ENCODE measurements around the gene AKAP6.

AKAP6 gene

GRCh38 chr14:32590157-32590556 lies 261.1 kb downstream of the AKAP6 start:
- no peak for DNase-seq

DNA sequence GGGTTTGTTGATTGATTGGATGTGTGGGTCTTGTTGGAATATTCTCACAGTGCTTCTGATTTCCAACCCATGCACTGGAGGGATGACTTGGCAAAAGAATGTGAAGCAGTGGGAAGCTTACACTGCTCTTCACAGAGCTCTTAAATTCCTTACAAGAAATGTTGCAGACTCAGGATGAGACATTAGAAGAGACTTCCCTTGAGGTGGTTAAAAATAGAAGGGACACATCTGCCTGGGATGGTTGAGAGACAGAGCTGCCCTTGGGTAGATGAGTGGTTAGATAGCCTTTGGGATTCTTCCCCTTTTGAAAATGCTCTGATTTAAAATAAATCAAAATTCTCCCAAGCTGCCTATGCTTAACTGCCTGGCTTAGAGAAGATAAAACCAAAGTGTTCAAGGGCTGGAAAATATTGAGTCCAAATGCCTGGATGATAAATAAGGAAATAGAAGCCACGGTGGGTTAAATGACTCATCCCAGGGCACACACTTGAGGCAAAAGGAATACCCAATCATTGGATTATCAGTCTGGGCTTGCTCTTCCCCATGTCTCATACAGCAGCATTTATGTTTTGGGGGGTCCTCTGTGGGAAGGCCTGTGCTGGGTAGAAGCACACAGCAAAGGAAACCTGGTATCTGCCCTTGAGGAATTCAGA lies 264.3 kb downstream of the AKAP6 start:
- DNase-seq: no peak

DNA sequence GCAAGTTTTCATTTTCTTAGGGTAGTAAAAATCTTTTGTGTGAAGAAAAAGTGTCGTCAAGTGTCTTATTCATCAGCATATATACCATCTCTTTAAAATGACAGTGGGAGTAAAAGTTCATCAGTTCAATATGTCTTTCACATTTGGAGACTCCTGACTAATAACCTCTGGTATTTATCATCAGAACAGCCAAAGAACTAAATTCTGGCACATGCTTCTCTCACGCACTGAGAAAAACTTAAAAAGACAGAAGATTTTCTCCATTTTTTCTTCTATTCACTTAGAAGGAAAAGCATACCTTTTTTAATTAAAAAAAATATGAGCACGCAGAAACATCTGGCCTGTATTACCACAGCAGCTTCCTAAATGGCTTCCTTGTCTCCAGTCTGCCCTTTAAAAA lies 265.7 kb downstream of the AKAP6 start:
- DNase-seq: no peak

GRCh38 chr14:32595497-32595896 lies 266.4 kb downstream of the AKAP6 start:
- no peak for DNase-seq

DNA sequence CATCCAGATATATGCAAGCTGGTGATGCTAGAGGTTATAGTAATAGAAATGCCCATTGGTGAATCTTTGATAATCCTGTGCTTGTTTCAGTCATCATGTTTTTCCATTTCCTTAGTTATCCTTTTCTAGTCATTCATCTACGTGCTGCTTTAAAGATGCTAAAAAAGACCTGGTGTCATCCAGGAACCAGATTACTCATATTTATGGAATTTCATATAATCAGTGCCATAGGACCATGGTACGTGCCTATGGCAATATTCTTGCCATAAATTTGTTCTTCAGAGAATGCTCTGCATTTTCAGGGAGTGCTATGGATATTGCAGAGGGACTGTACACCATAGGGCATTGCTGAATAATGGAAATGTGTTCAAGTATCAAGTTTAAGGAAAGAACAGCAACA lies 267.3 kb downstream of the AKAP6 start:
- DNase-seq: no peak

- no peak for DNase-seq
Measured at GRCh38 chr14:32597771-32598170, 268.7 kb downstream of the AKAP6 start.

GRCh38 chr14:32601069-32601468 lies 272.0 kb downstream of the AKAP6 start:
- DNase-seq: peak; percentile 26

DNA sequence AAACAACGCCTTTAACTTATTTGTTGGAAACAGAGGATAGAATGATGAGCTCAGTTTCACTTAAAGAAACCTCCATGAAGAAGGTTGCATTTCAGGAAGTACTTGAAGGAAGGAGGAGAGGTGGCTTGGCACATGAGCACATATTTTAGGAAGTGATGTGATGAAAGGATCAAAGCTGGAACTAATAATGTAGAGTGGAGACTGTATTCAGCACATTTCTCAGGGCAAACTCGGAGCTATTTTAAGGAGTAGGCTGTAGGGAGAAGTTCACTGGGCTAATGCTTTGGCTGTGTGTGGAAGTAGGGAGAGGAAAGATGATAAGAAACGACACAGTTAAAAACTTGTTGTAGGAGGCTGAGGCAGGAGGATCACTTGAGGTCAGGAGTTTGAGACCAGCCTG lies 272.8 kb downstream of the AKAP6 start:
- DNase-seq: no peak

DNA sequence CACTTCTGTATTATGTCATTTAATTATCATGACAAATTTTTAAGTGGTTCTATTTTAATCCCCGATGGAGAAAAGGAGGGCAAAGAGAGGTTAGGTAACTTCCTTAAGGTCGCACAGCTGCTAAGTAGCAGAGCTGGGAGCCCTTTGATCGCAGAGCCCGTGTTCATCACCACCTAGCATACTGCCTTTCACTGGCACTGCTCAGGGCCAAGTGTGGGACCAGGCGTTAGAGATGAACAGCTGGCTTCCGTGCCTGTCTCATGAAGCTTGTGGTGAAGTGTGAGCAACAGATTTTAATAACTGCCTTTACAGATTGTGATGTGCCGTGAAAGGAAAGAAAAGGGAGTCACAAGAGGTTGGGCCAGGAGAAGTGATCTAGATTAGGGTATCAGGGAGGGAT lies 273.6 kb downstream of the AKAP6 start:
- DNase-seq: no peak

DNA sequence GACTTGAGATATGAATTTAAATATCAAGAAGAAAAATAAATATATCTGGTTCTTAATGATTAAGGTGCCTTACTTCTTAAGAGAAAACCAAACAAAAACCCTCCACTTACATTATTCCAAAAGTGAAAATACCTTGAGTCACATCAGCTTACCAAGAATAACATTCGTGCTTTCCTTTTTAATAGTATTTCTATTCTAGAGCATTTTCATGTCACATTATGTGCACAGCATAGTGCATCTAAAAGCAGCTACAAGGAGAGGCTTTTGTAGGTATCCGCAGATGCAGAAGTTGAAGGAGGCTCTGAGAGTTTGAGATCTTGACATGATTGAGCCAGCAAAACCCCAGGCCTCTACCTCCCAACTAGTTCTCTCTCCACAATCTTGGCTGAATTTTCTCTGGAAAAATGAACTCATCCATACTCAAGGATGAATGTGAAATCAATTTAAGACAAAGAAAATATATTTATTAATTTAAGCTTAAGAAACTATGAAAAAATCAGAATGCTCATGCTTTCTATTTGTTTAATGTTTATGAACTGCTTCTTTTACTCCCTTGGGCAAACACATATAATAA lies 275.0 kb downstream of the AKAP6 start:
- no peak for DNase-seq

DNA sequence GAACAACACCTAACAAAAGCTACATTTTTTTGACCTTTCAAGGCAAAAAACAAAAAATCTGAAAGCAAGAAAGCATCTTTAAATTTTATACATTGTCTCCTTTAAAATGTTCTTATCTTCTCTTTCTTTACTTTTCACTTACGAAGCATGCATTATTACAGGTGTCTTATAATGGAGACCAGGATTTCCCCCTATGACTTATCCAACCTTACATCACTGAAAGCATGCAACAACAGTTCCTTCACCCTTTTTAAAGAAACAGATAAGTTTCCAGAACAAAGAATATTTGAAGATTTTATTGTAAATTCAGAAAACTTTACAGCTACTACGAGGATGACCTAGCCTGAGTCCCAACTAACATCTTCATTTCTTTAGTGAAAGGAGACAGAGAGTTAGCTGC lies 277.2 kb downstream of the AKAP6 start:
- DNase-seq: no peak

- DNase-seq: no peak
Measured at GRCh38 chr14:32607399-32607798, 278.3 kb downstream of the AKAP6 start.

DNA sequence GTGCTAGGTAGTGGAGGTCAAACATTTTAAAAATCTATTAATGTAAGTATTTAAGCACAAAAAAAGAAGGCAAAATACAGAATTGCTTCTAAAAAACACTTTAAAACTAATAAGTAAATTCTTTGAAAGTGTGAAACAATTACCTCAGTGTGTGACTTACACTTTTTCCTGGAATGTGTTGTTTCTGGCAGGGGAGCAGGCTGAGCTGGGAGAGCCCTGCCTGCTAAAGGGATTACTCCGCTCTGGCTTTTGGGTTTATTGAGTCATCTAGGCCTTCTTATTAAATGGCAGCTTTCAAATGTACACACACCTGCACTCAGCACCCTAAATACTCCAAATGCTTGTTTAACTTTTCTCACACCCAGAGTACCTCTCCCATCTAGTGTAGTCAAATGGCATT lies 279.8 kb downstream of the AKAP6 start:
- DNase-seq: no peak

- DNase-seq: no peak
Measured at GRCh38 chr14:32609388-32609787, 280.3 kb downstream of the AKAP6 start.

DNA sequence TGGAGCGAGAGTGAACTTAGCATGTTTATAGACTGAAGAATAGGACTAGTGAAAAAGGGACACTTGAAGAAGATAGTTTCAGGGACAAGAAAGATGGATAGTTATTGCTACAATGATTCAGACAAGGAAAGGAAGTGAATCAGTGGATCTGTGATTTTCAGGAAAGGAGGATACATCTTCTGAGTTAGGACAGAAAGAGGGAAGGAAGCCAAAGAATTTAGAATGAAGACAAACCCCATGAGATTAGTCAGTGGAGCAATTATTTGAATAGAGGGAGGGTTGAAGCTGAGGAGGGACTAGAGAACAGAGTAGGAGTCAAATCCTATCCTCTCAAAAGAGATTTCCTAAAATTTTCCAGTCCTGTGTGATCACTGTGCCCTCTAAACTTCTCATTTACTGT lies 282.7 kb downstream of the AKAP6 start:
- DNase-seq: no peak

DNA sequence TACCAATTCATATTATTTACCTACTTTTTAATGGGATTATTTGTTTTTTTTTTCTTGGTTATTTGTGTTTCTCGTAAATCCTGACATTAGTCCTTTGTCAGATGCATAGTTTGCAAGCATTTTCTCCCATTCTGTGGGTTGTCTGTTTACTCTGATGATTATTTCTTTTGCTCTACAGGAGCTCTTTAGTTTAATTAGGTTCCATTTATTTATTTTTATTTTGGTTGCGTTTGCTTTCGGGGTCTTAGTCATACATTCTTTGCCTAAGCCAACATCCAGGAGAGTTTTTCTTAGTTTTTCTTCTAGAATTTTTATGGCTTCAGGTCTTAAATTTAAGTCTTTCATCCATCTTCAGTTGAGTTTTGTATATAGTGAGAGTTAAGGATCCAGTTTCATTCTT lies 289.9 kb downstream of the AKAP6 start:
- DNase-seq: no peak

GRCh38 chr14:32620303-32620702 lies 291.2 kb downstream of the AKAP6 start:
- no peak for DNase-seq

DNA sequence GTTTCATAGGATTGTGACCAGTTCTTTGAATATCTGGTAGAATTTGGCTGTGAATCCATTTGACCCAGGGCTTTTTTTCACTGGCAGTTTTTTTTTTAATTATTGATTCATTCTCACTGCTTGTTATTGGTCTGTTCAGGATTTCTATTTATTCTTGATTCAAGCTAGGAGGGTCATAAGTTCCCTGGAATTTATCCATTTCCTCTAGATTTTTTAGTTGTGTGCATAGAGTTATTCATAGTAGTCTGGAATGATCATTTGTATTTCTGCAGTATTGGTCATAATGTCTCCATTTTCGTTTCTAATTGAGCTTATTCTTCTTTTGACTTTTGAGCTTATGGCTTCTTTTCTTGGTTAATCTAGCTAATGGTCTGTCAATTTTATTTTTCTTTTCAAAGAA lies 291.6 kb downstream of the AKAP6 start:
- DNase-seq: no peak

DNA sequence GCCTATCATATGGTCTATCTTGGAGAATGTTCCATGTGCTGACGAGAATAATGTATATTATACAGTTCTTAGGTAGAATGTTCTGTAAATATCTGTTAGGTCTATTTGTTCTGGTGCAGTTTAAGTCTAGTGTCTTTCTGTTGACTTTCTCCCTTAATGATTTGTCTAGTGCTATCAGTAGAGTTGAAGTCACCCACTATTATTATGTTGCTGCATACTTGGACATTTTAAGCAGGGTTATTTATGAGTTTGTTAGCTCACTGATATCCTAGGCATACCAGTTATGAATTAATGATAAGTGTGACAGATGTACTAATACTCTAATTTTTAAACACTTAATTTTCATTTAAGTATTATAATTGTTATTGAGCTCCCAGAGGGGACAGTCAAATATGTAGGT lies 292.5 kb downstream of the AKAP6 start:
- no peak for DNase-seq

DNA sequence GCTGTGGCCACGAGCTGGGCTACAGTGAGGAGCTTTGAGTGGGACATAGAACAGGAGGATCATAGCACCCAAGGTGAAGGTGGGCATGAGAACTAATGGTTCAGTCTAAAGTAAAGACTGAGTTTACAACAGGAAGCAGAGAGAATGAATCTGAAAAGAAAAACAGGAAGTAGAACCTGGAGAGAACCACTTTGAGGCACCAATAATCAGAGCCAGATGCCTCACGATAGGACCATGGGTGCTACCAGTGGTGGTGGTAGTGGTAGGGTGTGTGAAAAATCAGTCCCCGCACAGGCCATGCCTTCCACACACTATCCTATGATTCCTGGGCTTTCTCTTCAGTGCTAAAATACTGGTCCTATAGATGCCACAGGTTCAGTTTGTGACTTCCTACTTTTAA lies 293.6 kb downstream of the AKAP6 start:
- no peak for DNase-seq

- DNase-seq: no peak
Measured at GRCh38 chr14:32623300-32624093, 294.4 kb downstream of the AKAP6 start.

GRCh38 chr14:32625211-32625610 lies 296.1 kb downstream of the AKAP6 start:
- DNase-seq: no peak

- DNase-seq: peak; percentile 1
Measured at GRCh38 chr14:32627545-32628298, 298.6 kb downstream of the AKAP6 start.

GRCh38 chr14:32629236-32629635 lies 300.1 kb downstream of the AKAP6 start:
- DNase-seq: no peak

All from NCI-H1105 (cell line).